Stromal cell of bone marrow (primary cell): ENCODE data around the gene INO80C.
"Not testable (repeated sequence)": the region's sequence is repeated elsewhere in the genome, so short reads cannot be mapped to it uniquely, and the experiment has no call there.

Experiments used
- DNase-seq: peaks from one replicate; pipeline ENCODE4 v3.0.0-alpha.2; 2012; ENCODE audit warnings: low read depth

INO80C gene

DNA sequence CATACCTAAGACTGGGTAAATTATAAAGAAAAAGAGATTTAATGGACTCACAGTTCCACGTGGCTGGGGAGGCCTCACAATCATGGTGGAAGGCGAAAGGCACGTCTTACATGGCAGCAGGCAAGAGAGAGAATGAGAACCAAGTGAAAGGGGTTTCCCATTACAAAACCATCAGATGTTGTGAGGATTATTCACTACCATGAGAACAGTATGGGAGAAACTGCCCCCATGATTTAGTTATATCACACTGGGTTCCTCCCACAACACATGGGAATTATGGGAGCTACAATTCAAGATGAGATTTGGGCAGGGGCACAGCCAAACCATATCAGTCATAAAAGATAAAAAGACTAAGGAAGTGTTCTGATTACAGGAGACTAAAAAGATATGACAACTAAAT lies 8.5 kb downstream of the INO80C start:
- not testable (repeated sequence) for DNase-seq

DNA sequence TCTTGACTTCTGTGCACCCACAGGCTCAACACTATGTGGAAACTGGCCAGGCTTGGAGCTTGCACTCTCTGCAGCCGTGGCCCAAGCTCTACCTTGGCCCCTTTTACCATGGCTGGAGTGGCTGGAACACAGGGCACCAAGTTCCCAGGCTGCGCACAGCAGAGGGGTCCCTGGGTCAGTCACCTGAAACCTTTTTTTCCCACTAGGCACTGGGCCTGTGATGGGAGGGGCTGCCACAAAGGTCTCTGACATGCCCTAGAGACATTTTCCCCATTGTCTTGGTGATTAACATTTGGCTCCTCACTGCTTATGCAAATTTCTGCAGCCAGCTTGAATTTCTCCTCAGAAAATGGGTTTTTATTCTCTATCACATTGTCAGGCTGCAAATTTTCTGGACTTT lies 9.4 kb downstream of the INO80C start:
- DNase-seq, result not testable (repeated sequence)

DNA sequence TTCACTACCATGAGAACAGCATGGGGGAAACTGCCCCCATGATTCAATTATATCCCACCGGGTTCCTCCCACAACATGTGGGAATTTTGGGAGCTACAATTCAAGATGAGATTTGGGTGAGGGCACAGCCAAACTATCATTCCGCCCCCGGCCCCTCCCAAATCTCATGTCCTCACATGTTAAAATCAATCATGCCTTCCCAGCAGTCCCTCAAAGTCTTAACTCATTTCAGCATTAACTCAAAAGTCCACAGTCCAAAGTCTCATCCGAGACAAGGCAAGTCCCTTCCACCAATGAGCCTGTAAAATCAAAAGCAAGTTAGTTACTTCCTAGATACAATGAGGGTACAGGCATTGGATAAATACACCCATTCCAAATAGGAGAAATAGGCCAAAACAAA lies 10.2 kb downstream of the INO80C start:
- not testable (repeated sequence) for DNase-seq

DNA sequence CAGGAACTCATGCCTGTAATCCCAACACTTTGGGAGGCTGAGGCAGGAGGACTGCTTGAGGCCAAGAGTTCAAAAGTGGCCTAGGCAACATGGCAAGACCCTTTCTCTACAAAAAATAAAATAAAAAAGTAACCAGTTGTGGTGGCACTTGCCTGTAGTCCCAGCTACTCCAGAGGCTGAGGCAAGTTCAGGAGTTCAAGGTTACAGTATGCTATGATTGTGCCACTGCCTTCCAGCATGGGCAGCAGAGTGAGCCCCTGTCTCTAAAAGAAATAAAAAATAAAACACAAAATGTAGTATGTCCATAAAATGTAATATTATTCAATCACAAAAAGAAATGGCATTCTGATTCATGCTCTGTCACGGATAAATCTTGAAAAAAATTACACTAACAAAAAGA lies 11.9 kb downstream of the INO80C start:
- no peak for DNase-seq

DNA sequence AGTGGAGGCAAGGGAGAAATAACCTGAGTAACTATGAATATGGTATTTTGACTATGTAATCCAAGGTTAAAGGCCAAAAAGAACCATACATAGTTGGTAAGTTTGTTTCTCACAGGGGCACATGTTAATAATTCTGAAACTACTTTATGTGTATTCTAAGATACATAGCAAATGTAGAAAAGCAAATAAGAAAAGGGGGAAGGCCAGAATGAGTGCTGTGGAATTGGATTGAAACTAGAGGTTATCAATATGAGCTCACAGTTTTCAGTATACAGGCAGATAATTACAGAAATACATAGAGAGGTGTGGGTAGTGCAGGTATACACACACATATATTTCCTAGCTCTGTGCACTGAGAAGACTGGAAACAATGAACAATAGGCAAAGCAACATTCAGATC lies 13.7 kb downstream of the INO80C start:
- DNase-seq, result no peak

DNA sequence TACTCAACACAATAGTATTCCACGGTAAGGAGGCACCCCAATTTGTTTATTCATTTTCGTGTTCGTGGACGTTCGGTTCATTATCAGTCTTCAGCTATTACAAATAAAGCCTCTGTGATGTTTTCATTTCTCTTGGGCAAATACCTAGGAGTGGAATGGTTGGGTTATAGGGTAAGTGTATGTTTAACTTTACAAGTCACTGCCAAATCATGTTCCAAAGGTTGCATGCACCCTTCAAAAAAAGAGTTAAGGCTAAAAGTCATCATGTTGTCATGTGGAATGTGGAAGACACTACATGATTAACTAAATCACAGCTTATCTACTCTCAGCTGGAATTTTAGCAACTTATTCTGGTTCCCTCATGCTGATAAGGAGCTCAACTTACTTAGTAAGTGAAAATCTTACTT lies 15.8 kb downstream of the INO80C start:
- DNase-seq, result no peak

DNA sequence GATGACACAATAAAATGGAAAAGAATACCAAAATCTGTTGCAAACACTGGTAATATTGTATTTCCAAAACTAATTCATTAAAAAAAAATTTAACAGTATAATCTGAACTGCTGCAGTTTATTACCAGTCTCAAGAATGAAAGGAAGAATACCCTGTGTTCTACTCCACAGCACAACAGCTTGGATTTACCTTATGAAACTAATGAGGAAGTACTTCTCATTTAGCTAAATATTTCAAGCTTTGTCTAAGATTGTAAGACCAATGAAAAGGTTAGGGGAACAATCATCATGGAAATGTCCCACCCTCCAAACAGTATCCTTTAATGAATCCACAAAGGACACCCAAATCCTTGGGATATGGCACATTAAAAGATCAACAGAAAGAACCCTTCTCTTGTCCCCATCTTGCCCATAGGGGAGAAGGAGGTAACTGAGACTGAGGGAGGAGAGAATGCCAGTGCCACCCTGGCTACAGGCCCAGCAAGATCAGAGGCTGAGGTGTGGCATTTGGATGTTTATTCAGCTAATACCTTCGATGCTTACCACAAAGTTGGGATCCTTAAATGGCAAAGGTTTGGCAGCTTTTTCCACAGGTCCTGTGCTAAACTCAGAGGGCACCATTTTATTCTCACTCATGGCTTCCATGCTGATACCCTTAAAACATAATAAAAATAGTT lies 17.7 kb downstream of the INO80C start:
- no peak for DNase-seq

DNA sequence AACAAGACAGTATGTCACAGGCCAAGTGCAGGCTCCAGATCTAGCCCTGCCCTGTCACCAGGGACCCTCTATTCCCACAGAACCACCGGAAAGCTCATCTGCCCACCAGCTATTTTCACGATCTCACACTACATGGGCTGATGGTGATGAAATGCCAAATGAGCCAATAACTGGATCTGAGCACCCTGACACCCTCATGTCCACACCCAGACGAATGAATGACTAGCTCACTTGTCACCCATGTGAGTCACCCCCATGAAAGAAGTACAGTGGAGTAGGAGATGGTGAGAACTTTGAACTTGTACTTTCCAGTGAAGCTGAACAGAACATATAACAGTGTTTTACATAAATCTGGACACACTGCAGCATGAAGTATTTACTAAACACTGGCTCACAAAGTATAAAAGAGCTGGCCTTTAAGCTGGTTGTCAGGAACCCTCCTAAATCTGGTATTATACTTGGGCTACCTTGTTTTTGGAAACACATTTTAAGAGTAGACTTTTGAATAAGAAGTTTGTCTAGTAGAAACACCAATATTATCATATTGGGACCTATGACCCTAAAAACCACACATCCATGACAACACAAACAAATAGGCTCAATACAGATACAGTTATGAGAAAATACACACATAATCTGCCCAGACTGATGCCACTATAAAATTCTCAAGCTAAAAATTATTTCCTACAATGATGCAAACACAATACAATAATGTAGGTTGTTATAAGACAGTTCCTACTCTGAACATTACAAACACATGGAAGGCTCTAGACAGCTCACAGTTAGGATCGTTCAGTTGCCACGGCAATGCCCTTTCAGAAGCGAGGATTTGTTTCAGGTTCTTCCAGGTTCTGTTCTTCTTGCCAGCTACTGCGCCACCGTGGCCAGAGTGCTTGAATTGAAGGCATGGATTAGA lies 19.0 kb downstream of the INO80C start:
- DNase-seq, result peak; percentile 95

DNA sequence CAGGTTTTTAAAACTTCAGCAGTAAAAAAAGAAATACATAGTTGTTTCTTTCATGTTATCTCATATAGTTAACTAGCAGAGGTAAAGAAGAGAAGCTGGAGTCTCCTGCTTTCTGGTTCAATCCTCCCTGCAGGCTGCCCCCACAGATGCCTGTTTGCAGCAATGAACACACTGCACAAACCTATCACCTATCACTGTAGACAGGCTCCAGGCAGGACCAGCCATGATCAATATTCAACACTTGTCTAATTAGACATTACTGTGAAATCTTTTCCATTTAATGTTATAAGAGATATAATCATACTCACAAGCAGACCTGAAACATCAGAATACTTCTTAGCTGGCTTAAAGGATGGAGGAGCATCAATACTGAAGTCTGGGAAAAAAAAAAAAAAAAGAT lies 19.8 kb downstream of the INO80C start:
- DNase-seq, result no peak

DNA sequence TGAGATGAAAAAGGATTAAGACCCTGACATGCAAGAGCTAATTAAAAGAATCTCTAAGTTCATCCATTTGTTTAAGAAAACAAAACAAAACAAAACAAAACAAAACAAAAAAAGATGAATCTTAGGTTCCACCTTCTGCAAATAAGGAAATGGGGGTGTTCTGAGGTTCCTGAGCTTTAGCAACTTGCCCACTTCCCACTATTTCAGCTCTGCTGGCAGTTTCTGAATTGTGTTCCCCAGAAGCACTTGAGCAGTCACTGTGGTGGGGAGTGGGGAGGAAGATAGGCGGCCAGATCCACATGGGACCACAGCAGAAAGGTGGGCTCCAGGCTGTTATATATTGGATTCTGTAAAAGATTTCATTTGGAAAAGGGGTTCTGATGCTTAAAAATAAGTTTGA lies 20.3 kb downstream of the INO80C start:
- no peak for DNase-seq

DNA sequence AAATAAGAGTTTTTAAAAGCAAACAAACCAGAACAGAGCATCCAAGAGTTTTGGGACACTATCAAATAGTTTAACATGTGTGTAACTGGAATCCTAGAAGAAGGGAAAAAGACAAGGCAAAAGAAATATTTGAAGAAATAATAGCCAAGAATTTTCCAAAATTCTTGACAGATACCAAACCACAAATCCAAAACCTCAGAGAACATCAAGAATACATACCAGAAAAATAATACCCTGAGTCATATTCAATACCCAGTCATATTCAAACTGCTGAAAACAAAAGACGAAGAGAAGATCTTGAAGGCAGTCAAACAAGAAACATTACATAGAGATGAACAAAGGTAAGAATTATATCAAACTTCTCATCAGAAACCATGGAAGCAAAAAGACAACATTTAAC lies 22.9 kb downstream of the INO80C start:
- DNase-seq, result peak; percentile 44

DNA sequence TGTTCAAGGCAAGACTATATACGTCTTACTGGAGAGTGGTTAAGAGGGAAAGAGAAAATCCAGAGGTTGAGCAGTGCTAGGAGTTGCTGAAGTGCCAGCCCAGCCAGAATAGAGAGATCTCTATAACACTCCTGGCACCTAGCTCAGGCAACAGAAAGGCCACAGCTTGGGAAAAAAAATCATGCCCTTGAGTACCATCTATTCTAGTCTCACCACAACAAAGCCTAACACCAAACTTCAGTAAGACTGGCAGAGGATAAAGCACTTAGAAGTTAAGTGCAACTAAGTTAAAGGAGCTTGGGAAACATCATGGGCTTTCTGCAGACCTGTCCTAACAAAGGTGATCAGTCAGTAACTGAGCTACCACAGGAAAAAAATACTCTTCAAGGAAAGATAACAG lies 24.2 kb downstream of the INO80C start:
- DNase-seq, result no peak

DNA sequence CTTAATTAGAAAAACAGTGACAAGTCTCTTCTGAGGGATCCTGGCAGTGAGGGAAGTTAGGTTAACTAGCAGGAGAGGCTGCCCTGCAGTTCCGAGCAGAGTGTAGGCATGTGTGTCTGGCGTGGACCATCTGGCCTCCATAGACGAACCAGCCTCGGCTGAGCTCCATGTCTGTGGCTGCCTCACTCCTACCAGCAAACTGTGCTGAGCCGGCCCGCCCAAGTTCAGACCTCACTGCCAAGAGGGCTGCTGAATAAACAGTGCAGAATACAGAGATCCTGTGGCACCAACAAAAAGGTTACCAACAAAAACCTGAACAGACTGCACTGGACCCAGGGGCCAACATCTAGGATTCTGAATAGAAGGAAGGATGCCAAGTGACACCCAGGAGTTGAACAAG lies 27.3 kb downstream of the INO80C start:
- DNase-seq, result no peak

DNA sequence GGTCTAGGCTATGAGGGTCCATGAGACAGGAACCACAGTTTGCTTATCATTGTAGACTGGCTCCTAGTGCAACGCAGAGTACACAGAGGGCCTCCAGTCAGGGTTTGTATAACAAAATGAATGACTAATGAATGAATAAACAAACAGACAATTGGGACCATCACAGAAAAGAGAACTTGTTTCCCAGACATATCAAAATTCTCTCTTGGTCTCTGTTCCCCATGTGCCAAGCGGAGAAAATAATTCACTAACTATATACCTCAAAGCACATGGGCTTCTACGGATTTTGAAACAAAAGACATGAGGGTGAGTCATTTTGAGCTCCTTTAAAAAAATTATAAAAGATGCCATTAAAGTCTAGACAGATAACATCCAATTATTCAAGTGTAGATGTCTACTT lies 28.0 kb downstream of the INO80C start:
- DNase-seq, result no peak

DNA sequence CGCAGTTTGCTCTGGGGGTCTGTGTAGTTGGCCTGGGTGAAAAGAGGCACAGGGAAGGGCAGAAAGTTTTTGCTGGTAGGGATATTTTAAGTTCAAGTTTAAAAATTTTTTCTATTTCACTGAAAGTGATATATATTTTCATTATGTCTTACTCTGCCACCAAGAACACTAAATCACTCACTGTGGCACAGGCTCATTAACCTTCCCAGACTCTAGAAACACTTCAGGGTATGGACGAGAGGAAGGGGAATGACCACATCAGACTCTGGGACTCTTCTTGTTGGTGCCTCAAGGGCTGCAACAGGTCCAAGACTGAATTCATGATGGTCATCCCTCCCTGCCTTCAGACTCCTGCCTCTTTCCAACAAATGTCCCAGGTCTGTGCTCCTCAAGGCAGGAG lies 29.0 kb downstream of the INO80C start:
- no peak for DNase-seq

DNA sequence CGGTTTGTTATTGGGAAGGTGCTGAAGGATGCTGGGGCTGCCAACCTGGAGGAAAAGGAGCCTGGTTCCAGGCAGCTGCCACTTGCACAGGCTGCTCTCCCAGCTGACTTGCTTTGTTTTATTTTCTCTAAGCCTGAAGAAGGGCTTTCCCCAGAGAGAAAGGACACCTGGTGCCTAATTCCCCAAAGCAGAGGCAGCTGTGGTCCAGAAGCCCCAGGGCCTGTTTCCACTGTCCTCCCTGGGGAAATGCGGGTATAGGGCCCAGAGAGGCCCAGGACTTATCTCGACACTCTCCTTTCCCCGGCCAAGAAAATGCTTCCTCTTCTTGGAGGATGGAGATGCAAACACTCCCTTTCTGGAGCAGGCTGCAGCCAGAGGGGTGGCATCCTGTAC lies 30.1 kb downstream of the INO80C start:
- DNase-seq, result no peak

DNA sequence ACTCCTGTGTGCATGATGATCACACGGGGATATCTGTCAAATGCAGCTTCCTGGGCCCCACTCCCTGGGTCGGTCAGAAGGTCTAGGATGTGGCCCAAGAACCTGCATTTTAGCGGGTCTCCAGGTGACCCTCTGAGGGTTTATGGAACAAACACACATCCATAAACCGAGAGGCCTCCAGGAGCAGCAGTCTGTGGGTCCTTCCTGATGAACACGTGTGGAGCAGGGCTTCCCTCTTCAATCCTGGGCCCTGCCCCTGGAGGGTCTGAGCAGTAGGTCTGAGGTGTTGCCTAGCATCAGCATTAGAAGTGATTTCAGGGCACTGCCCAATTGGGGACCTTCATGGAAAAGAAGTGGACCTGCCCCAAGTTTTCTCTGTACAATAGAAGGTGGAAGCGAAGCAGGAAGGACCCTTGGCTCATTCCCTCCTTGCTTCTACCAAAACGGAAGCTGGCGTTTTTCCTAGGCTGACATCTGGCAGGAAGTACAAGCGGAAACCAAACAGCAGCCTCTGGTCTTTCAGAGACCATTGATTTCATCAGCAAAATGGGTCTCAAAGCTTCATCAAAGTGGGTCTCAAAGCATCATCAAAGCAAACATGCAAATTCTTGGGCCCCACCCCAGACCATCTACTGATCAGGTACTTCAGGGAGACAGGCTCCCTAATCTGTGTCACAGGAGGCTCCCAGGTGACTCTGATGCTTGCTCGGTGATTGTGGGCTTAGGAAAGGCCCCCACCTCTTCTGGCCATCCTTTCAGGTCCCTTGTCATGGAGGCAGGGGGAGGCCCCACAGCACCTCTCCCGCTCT lies 30.7 kb downstream of the INO80C start:
- DNase-seq, result no peak

DNA sequence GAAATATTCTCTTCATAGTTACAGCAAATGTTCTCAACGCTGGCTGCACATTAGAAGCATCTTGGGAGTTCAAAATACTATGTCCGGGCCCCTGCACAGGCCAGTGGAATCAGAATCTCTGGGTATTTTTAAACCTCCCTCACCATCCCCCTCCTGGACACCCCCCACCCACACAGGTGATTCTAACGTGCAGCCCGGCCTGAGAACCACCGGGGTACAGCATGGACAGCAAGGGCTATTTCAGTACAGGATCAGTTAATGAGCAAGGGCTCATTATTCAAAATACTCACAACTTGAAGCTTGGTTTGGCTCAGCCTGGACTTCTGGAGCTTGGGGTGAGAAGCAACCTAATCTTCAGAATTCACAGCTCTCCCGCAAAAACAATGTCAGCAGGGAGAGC lies 31.4 kb downstream of the INO80C start:
- no peak for DNase-seq

DNA sequence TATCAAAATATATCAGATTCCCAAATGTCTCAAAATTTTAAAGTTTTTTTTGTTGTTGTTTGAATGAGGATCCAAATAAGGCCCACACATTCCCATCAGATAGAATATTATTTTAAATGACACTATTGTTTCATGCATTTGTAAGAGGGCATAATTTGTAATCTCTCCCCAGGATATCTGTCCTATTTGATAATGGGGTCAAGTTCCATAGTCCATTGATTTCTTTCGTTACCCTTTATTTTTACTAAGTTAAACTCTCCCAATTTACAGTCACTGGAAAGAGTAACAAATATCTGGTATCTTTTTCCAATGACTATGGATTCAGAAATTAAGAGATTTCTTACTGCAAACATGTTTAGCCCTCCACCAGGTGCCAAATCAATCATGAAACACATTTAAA lies 32.4 kb downstream of the INO80C start:
- no peak for DNase-seq

DNA sequence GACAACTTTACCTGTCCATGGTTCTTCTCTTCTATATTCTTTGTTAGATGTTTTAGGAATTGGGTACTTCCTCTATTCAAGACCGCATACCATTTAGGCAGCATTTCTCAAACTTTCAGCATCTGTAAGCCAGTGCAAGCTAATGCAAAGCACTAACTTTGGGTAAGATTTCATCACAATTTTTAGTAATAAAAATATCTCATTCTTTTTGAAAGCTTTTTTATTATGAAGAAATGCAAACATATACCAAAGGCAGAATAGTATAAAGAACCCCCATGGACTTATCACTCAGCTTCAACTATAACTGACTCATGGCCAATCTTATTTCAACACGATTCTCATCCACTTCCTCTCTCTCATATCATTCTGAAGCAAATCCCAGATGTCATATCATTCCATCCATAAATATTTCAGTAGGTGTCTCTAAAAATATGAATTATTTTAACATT lies 32.9 kb downstream of the INO80C start:
- DNase-seq, result no peak

DNA sequence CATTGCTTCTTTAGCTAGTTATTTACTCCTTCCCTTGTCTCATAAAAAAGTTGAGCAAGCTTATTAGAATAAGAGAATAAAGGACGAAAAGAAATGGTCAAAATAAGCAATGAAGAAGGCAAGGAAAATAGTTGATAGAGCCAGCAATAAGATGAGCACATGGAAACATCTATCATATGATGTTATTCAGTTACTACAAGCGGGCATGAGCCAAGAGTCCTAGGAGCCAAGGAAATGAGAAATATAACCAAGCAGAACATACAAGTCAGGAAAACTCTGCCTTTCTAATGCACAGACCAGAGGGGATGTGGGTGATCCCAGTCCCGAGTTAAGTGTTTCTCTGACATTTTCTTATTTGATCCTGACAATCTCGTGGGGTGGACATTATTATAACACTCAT lies 33.9 kb downstream of the INO80C start:
- DNase-seq, result no peak

DNA sequence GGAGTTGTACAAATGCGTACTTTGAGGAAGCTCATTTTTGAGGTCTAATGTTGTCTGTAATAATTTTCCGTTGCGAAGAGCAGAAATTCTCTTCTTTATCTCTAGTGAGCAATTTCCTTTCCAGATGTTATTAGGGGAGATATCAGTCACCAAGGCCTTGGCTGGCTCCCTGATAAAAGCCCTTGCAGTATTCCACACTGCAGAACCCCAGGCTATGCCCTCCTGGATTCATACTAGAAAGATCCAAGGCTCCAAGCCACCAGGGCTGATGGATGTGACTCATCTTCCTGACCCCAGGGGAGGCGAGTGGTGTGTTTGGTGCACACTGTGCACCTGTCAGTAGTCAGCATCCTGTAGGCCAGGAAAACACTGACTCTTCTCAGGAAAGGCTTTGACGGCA lies 34.7 kb downstream of the INO80C start:
- no peak for DNase-seq

DNA sequence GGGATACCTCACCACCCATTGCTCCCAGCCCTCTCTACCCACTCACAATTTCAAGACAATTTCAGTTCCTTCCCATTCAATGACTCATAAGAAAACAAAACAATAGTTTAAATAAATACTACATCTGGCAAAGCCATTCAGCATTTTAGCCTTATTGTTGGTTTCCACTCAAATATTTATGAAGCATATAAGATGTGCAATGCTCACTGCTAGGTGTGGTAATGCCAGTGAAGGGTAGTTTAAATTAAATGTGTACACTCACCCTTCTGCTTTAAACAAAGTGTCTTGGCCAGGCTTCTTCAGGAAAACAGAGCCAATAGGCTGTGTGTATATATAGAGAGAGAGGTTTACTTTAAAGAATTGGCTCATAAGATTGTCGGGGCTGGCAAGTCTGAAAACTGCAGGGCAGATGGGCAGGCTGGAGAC lies 37.0 kb downstream of the INO80C start:
- no peak for DNase-seq
